Measurements from ENCODE around the gene TP63.
"Not testable (repeated sequence)": the region's sequence is repeated elsewhere in the genome, so short reads cannot be mapped to it uniquely, and the experiment has no call there.

Gene TP63

GRCh38 chr3:189626286-189626685 is 4.9 kb upstream of the TP63 start:
- no peak for DNase-seq

- DNase-seq, result no peak
Measured at GRCh38 chr3:189629803-189630455, 1.3 kb upstream of the TP63 start.

DNA sequence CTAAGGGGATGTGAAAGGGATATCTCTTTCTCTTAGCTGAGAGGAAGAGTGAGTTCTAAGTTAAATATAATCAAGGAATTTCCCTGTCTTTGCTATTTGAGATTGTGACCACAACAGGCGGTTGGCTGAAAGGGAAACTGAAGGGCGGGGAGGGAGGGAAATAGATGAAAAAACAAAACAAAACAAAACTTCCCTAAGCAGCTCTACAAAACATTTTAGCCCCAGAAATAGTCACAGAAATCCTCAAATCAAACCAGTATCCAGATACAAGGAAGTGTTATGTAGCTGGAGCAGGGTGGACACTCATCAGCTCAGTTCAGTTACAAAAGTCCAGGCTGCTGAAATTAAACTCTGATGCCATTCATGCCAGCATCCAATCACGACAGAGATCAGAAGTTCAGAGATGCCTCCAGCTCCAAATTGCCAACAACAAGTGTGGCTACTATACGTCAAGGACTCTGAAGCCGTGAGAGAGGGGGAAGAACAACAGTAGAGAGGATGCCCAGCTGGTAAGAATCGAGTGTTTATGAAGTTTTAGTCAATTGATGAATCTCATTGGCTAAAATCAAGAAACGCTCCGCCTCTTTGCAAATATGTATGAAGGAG is 319 bp upstream of the TP63 start:
- DNase-seq, result no peak

- no peak for DNase-seq
Measured at GRCh38 chr3:189631409-189631808, 220 bp downstream of the TP63 start.

- no peak for DNase-seq
Measured at GRCh38 chr3:189632242-189632641, 1.1 kb downstream of the TP63 start.

DNA sequence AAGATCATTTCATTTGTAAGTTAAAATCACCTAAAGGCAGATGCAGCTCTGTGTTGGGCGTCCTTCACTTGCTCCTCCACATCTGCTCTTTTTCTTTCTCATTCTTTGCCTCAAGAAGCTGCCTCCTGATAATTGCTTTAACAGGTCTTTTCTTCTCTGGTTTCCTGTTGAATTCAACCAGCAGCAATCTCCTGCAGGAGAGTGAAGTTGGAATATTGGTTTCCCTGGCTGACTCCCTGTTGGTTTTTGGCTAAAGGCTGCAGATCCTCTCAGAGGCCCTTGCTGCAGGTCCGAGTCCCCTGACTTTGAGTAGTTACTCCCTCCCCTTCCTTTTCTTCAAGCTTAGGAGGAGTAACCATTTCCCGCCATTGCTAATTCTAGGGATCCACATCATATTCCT is 4.2 kb downstream of the TP63 start:
- DNase-seq, result no peak

- DNase-seq, result no peak
Measured at GRCh38 chr3:189636048-189636447, 4.9 kb downstream of the TP63 start.

DNA sequence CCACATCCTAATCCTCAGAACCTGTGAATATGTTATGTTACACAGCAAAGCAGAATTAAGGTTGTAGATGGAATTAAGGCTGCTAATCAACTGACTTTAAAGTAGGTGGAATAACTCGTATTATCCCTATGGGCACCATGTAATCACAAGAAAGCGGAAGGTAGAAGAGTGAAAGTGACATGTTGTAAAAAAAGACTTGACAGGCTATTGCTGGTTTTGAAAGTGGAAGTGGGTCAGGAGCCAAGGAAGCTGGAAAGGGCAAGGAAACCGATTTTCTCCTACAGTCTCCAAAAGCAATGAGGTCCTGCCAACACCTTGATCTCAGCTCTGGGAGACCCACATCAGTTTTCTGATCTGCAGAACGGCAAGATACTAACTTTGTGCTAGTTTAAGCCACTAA is 6.6 kb downstream of the TP63 start:
- no peak for DNase-seq

GRCh38 chr3:189638276-189639031 is 7.3 kb downstream of the TP63 start:
- no peak for DNase-seq

- no peak for DNase-seq
Measured at GRCh38 chr3:189641776-189642175, 10.6 kb downstream of the TP63 start.

DNA sequence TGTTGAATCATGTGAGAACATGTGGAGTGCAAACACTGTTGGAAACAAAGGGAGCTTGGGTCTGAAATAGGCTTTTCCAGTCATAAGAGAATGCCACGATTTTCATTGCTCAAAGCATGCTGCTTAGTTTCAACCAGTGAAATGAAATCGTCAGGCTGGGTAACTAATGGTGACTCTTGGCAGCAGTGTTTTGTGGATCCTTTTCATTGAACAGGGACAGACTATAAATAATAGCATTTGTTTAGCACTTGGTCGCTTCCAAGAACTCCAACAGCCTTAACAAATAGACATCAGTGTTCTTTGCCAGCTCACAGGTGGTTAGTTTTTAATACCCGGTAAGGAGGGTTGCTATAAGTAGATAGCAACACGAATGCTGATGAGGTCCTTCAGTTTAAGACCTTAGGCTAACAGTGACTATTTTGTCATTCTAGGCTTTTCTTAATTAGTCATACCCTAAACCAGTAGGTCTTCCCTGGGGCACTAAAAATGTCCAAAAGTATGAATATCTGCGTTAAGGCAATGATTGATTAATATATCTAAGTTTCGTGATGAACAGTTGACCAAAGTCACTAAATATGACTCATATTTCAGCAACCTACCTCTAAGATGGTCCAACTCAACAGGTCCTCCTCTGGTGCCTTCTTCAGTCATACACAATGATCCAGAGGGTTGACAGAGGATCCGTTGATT is 15.8 kb downstream of the TP63 start:
- no peak for DNase-seq

GRCh38 chr3:189652042-189652441 is 20.9 kb downstream of the TP63 start:
- no peak for DNase-seq

- DNase-seq, result no peak
Measured at GRCh38 chr3:189655617-189656016, 24.4 kb downstream of the TP63 start.

DNA sequence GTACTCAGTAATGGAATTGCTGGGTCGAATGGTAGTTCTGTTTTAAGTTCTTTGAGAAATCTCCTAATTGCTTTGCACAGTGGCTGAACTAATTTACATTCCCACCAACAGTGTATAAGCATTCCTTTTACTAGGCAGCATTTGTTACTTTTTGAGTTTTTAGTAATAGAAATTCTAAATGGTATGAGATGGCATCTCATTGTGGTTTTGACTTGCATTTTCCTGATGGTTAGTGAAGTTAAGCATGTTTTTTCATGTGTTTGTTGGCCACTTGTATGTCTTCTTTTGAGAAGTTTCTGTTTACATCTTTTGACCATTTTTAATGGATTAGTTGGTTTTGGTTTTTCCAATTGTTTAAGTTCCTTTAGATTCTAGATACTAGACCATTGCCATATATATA is 28.4 kb downstream of the TP63 start:
- DNase-seq, result no peak

DNA sequence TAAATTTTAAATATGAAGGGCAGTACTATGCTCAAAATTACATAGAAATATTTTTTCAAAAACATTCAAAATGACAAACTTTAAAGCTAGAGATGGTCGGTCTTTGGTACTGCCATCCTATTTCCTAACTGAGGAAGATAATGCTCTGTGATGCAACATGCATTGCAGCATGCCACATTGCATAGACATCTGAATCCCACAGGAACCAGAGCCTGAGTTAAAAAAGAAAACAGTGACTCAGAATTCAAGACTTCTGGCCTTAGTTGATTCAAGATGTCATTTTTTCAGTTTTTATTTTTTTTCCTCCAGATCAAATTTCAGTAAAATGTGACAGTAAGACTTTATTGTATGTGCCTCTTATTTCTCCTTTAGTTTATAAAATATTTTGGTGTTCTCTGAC is 33.1 kb downstream of the TP63 start:
- DNase-seq, result no peak

DNA sequence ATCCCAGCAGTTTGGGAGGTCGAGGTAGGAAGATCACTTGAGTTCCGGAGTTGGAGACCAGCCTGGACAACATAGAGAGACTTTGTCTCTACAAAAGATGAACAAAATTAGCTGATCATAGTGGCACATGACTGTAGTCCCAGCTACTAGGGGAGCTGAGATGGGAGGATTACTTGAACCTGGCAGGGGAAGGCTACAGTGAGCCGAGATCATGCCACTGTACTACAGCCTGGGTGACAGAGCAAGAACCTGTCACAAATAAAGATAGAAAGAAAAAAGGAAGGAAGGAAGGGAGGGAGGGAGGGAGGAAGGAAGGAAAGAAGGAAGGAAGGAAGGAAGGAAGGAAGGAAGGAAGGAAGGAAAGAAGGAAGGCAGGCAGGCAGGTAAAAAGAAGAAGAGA is 41.2 kb downstream of the TP63 start:
- not testable (repeated sequence) for DNase-seq

DNA sequence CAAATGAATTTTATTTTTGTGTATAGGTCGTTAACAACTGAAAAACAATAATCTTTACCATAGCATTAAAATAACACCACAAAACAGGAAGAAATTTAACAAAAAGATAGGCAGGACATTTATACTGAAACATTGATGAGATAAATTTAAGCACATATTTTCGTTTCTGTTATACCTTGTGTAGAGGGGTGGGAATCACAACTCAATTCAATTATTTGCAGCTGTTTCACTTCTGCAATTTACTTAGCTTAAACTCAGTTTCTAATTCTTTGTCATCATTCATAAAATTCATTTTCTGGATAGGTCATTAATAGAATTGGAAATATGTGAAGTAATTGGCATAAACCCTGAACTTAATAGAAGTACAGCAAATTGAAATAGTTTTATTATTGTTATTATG is 42.3 kb downstream of the TP63 start:
- DNase-seq, result no peak

- DNase-seq, result no peak
Measured at GRCh38 chr3:189674249-189674913, 43.2 kb downstream of the TP63 start.

DNA sequence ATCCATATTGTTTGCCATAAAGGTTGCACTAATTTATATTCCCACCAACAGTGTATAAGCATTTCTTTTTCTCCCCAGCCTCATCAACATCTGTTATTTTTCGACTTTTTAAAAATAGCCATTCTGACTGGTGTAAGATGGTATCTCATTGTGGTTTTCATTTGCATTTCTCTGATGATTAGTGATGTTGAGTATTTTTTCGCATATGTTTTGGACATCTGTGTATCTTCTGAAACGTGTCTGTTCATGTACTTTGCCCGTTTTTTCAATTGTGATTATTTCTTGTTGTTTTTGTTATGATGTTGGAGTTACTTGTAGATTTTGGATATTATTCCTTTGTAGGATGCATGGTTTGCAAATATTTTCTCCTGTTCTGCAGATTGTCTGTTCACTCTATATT is 46.5 kb downstream of the TP63 start:
- DNase-seq, result no peak

GRCh38 chr3:189680723-189681122 is 49.5 kb downstream of the TP63 start:
- no peak for DNase-seq

DNA sequence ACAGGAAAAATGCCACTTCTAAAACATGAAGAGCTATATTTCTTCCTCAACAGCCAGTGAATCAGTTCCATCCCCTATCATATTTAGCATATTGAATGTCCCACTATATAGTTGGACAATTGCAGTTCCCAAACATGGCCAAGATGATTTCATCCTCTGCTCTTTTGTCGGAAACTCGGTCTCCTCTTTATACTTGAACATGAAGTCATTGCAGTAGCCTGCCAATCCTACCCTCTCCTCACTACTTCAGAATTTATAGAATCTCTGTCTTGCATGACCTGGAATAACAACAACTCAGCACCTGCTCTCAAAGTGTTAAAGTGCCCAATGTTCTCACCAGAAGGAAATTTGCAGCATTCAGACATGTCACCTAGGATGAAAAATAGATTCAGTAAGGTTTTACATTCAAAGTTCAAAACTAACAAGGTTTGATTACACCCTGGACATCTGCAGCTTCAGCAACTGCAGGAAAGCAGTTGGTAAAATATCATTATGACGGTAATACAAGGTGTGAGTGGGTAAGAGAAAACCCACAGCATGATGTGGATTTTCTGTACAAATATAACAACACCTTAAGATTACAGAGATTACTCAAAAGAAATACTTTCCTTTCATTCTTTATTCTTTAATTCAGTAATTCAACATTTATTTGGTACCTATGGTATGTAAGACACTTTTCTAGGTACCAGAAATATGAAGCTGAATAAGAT is 52.5 kb downstream of the TP63 start:
- DNase-seq, result peak; percentile 69

DNA sequence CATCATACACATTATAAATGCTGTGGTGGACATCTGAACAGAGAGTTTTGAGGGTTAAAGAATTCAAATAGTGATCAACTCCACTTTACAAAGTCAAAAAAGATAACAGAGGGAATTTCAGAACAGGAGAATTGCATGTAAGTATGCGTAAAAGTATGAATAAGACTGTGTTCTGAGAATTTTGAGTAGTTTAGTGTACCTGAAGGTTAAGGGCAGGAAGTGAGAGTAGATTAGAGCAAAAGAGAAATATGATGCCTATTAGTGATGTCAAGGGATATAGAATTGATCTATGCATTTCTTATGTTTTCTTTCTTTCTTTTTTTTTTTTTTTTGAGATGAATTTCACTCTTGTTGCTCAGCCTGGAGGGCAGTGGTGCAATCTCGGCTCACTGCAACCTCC is 53.1 kb downstream of the TP63 start:
- no peak for DNase-seq

- DNase-seq, result no peak
Measured at GRCh38 chr3:189685291-189685690, 54.1 kb downstream of the TP63 start.
